ENCODE data around the gene DSCAM. TPM values are rescaled to one million over a fixed set of nuclear protein-coding genes. Genes with fewer than 3 reads are reported as not detected.

Gene DSCAM
- total RNA-seq, 1 experiment from 2014 or later: 0.33 TPM

DNA sequence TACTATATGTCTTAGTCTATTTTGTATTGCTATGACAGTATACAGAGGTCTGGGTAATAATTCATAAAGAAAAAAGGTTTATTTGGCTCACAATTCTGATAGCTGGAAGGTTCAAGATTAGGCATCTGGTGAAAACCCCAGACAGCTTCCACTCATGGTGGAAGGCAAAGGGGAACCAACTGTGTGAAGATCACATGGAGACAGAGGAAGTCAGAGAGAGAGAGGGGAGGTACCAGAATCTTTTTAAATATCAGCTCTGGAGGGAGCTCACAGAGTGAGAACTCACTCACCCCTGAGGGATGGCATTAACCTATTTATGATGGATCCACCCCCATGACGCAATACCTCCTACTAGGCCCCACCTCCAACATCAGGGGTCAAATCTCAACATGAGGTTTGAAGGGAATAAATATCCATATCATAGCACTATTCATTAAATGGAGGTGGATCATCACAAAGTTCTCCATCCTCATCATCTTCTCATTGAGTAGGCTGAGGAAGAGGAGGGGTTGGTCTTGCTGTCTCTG lies 290.5 kb downstream of the DSCAM start:
- CTCF ChIA-PET: no interaction called here
- H3K36me3 Mint-ChIP-seq (ENCODE audit: insufficient read depth, unreplicated experiment): no peaks in the 10 kb centered on the region
- no TSS peak for BruUV-seq (replicated peaks)
- intact Hi-C loops (cut with micrococcal nuclease): no loop called here
- H3K9me3 Mint-ChIP-seq (ENCODE audit: unreplicated experiment): peaks cover 8% of the 10 kb centered on the region
- H3K27ac Mint-ChIP-seq (ENCODE audit: low read depth, unreplicated experiment): no peak overlapping the region
- H3K4me3 Mint-ChIP-seq (ENCODE audit: unreplicated experiment): no peak overlapping the region
- H3K27me3 Mint-ChIP-seq (ENCODE audit: insufficient read depth, unreplicated experiment): no peaks in the 10 kb centered on the region
- POLR2A ChIA-PET: no interaction called here
- no peak for DNase-seq (ENCODE audit: unreplicated experiment)
- H3K4me1 Mint-ChIP-seq (ENCODE audit: insufficient read depth, unreplicated experiment): no peaks in the 10 kb centered on the region
- TF ChIP-seq, protein P1, sequence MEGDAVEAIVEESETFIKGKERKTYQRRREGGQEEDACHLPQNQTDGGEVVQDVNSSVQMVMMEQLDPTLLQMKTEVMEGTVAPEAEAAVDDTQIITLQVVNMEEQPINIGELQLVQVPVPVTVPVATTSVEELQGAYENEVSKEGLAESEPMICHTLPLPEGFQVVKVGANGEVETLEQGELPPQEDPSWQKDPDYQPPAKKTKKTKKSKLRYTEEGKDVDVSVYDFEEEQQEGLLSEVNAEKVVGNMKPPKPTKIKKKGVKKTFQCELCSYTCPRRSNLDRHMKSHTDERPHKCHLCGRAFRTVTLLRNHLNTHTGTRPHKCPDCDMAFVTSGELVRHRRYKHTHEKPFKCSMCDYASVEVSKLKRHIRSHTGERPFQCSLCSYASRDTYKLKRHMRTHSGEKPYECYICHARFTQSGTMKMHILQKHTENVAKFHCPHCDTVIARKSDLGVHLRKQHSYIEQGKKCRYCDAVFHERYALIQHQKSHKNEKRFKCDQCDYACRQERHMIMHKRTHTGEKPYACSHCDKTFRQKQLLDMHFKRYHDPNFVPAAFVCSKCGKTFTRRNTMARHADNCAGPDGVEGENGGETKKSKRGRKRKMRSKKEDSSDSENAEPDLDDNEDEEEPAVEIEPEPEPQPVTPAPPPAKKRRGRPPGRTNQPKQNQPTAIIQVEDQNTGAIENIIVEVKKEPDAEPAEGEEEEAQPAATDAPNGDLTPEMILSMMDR (IDR thresholded peaks at IDR 0.05; ENCODE audit: unreplicated experiment): no peak

GRCh38 chr21:40555021-40555528 lies 291.9 kb downstream of the DSCAM start:
- Mint-ChIP-seq H3K4me1 (ENCODE audit: insufficient read depth, unreplicated experiment) (no peaks in the 10 kb centered on the region), H3K27ac (ENCODE audit: low read depth, unreplicated experiment) (no peak overlapping the region), H3K27me3 (ENCODE audit: insufficient read depth, unreplicated experiment) (no peaks in the 10 kb centered on the region), H3K9me3 (ENCODE audit: unreplicated experiment) (peaks cover 19% of the 10 kb centered on the region), H3K4me3 (ENCODE audit: unreplicated experiment) (no peak overlapping the region), H3K36me3 (ENCODE audit: insufficient read depth, unreplicated experiment) (no peaks in the 10 kb centered on the region)
- TF ChIP-seq, protein P1 (IDR thresholded peaks at IDR 0.05; ENCODE audit: unreplicated experiment): no peak
- ChIA-PET POLR2A (no interaction called here), CTCF (no interaction called here)
- intact Hi-C loops (cut with micrococcal nuclease): no loop called here
- DNase-seq (ENCODE audit: unreplicated experiment): no peak
- BruUV-seq (replicated peaks): no TSS peak

DNA sequence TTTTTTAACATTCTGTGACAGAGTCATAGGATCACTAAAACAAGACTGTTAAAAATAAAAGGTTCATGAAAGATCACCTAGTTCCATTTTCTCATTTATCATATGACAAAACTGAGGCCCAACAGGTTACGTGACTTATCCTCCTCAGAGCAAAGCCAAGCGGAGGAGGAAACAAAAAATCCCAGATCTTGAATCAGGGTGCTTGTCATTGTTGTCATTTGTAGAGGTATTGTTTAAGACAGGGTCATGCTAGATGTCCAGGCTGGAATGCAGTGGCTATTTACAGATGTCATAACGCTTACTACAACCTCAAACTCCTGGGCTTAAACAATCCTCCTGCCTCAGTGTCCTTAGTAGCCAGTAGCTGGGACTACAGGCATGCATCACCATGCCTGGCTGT lies 293.2 kb downstream of the DSCAM start:
- H3K27me3 Mint-ChIP-seq (ENCODE audit: insufficient read depth, unreplicated experiment): no peaks in the 10 kb centered on the region
- POLR2A ChIA-PET: no interaction called here
- BruUV-seq (replicated peaks): no TSS peak
- no peak overlapping the region for H3K4me3 Mint-ChIP-seq (ENCODE audit: unreplicated experiment)
- H3K36me3 Mint-ChIP-seq (ENCODE audit: insufficient read depth, unreplicated experiment): no peaks in the 10 kb centered on the region
- CTCF ChIA-PET: interaction anchor here (0.8 kb wide), 1 partner anchor 86 kb away, joined by 3 read pairs; no protein-coding TSS in a partner anchor
- TF ChIP-seq, protein P1 (IDR thresholded peaks at IDR 0.05; ENCODE audit: unreplicated experiment): no peak
- intact Hi-C loops (cut with micrococcal nuclease): no loop called here
- peaks cover 19% of the 10 kb centered on the region for H3K9me3 Mint-ChIP-seq (ENCODE audit: unreplicated experiment)
- no peak overlapping the region for H3K27ac Mint-ChIP-seq (ENCODE audit: low read depth, unreplicated experiment)
- no peak for DNase-seq (ENCODE audit: unreplicated experiment)
- H3K4me1 Mint-ChIP-seq (ENCODE audit: insufficient read depth, unreplicated experiment): no peaks in the 10 kb centered on the region

DNA sequence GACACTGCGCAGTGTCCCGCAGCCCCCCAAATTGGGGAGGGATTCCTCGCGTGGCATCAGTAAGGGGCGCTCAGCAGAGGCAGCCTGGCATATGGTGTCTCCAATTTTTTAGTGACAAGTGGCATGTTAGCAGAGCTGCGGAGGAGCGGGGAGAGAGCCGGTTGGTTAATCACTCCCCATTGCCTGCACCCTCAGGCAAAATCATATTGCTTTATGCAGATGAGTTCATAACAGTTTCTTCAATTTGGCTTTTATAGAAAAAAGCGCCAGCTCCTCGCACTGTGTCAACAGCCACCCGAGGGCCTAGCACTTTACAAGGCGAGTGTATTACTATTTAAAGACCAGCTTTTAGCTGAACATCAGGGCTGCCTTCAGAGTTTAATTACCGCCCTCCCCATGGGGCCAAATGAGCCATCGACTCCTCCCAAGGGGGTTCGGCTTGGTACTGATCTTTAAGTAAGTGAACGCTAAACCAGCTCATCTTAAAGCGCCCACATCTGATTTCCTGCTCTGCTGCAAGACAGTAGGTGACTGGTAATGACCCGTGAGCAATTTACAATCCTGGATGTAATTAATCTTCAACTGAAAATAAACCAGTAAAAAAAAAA lies 298.9 kb downstream of the DSCAM start:
- DNase-seq (ENCODE audit: unreplicated experiment): no peak
- ChIA-PET CTCF (no interaction called here), POLR2A (interaction anchor here (0.5 kb wide), 1 partner anchor 461 kb away, joined by 3 read pairs; no protein-coding TSS in a partner anchor)
- Mint-ChIP-seq H3K9me3 (ENCODE audit: unreplicated experiment) (peaks cover 21% of the 10 kb centered on the region), H3K27ac (ENCODE audit: low read depth, unreplicated experiment) (no peak overlapping the region), H3K4me3 (ENCODE audit: unreplicated experiment) (no peak overlapping the region), H3K4me1 (ENCODE audit: insufficient read depth, unreplicated experiment) (no peaks in the 10 kb centered on the region), H3K36me3 (ENCODE audit: insufficient read depth, unreplicated experiment) (no peaks in the 10 kb centered on the region), H3K27me3 (ENCODE audit: insufficient read depth, unreplicated experiment) (no peaks in the 10 kb centered on the region)
- TF ChIP-seq, protein P1 (IDR thresholded peaks at IDR 0.05; ENCODE audit: unreplicated experiment): no peak
- intact Hi-C loops (cut with micrococcal nuclease): no loop called here
- no TSS peak for BruUV-seq (replicated peaks)

Measured in MCF 10A (cell line).